Superior temporal gyrus (tissue), 1 donor: Measurements from ENCODE around the gene RGS6.
A peak's percentile ranks its signal among the peaks of the same experiment; 100 is the strongest.

Source experiments
- DNase-seq: peaks from one replicate; pipeline ENCODE4 v3.0.0-alpha.2; 2016; ENCODE audit errors: extremely low spot score

Gene RGS6

DNA sequence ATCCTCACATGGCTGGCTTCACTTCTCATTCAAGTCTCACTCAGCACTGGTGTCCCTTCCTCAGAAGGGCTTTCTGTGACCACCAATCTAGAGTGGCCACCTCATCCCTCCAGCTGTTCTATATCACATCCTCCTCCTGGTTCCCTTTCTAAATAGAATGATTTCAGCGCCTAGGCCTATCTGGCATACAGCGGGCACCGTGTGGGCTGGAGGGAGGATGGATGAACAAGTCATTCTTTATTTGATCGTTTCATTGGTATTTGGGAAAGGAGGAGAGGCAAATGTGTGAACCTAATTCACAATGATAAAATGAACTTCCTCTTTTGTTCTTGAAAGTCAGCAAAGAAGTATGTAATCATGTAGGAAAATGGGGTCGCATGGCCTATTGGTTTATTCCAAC lies 567.5 kb downstream of the RGS6 start:
- DNase-seq: no peak

- no peak for DNase-seq
Observed at GRCh38 chr14:72500234-72500838, 568.1 kb downstream of the RGS6 start.

DNA sequence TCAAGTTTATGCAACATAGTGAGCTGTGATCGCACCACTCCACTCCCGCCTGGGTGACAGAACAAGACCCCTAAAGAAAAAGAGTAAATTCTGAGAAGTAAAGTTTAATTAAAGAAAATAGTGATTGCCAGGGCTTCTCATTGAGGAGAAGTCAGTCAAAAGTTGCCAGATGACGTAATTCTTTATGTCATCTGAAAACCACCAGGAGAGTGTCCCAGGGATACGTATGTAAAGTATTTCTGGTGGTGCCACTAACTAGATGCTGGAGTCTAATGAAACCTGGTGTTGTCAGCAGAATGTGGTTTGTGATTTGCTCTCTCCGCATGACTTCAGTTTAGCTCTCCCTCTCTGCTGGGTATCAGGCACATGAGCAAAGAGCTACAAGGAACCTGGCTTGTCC lies 569.2 kb downstream of the RGS6 start:
- DNase-seq: no peak

DNA sequence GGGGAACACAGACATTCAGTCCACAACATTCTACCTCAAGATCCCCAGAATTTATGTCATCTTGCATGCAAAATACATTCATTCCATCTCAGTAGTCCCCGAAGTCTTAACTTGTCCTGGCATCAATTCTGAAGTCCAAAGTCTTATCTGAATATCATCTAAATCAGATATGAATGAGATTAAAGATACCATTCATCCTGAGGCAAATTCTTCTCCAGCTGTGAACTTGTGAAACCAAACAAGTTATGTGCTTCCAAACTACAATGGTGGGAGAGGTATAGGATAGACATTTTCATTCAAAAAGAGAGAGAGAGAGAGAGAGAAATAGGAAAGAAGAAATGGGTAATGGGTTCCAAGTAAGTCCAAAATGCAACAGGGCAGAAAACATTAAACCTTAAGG lies 571.0 kb downstream of the RGS6 start:
- DNase-seq: no peak

DNA sequence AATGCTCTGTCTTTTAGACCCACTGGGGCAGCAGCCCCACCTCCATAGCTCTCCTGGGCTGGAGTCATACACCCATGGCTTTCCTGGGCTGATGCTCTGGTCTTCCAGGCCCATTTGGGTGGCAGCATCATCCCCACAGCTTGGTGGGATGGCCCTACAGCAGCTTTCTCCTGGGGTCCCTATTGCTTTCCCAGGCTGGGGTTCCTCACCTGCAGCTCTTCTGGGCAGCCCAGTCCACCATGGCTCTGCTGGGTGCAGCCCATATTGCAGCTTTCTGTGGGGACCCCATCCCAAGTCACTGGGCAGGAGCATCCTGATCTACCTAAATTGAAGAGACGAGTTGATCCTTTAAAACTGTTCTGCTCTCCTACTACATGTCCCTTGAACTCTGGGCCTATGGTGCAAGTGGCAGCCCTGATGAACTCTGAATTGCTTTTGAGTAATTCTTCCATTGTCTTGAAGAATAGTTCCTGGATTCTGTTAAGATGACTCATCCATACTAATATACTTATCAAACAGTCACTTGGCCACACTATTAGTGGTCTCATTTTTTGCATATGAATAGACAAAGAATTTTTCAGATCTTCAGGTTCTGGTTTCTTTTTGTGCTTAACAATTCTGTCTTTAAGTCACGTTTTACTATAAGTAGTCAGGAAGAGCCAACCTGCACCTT lies 571.6 kb downstream of the RGS6 start:
- no peak for DNase-seq

- DNase-seq: no peak
Observed at GRCh38 chr14:72510566-72510965, 578.3 kb downstream of the RGS6 start.

- no peak for DNase-seq
Observed at GRCh38 chr14:72512281-72512680, 580.1 kb downstream of the RGS6 start.

DNA sequence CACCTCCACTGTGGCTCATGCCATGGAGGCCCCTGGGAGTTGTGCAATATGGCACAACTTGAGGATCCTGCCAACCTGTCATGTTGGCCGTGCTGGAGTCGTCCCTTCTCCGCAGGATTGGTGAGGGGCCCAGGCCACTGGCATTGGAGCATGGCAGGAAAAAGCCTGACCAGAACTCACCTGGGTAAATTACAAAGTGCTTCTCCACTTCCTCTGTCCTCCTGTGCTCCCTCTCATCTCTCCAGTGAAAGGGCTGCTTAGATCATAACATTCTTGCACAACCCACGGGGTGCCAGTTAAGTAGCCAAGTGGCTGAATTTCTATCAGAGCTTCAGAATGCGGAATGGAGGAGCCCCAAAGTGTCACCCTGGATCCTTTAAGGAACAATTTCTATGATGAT lies 580.7 kb downstream of the RGS6 start:
- DNase-seq: no peak

DNA sequence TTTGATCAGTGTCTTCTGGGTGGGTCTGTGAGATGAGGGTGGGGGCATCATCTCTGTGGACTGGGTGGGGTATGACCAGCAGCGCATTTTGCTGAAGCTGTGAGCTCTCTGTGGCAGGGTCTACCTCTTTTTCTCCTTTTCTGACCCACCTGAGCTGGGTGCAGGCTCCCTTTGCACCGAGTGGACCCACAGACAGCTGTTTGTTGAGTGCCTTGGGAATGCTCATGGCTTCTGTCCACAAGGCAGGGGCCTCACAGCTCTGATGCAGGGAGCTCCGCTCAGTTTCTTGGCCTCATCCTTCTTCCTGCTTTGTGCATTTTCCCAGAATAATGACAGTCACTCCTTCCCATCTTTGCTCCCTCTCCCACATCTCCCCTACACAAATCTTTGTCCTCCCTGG lies 581.1 kb downstream of the RGS6 start:
- DNase-seq: no peak

- peak; percentile 74 for DNase-seq
Observed at GRCh38 chr14:72513965-72514659, 581.9 kb downstream of the RGS6 start.

GRCh38 chr14:72514660-72515025 lies 582.4 kb downstream of the RGS6 start:
- DNase-seq: no peak

DNA sequence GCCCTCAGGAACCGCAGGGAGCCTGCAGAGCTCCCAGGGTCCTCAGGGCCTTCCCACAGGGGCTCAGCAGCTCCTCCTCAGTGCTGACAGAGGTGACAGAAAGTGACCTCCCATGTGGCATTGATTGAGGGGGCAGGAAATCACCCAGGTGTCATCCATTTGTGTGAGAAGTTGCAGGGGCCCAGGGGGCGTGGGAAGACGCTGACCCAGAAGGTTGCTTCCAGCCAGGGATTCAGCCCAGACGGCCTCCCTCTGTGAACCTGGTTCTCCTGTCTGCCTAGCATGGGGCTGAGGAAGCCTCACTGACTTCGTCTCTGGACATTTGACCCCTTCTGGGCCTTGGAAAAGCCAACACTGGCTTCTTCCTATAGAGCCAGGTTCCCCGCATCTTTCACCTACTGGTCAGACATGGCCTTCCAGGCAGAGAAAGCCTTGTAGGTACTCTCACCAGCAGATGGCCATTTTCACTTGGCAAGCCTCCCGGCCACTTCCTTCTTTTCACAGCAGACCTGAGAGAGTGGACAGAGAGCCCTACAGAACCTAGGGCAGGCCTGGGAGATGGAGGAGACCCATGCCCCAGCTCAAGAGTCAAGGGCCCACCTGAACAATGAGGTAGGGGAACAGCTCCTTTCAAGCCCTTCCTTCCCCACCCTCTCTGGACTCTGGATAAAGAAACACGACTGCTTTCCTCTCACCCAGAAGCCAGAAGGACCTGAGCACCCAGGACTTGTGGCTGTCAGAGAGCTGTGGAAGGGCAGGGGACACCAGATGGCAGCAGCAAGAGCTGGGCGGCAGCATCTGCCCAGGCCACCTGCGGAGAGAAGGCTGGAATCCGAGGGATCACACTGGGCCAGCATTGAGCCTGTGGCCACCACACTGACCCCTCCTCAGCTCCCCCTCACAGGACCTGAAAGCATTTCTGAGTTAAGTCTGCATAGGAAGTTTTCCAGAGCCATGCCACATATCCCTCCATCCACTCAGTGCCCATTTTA lies 583.8 kb downstream of the RGS6 start:
- DNase-seq: no peak

GRCh38 chr14:72516936-72517700 lies 584.9 kb downstream of the RGS6 start:
- DNase-seq: peak; percentile 92

DNA sequence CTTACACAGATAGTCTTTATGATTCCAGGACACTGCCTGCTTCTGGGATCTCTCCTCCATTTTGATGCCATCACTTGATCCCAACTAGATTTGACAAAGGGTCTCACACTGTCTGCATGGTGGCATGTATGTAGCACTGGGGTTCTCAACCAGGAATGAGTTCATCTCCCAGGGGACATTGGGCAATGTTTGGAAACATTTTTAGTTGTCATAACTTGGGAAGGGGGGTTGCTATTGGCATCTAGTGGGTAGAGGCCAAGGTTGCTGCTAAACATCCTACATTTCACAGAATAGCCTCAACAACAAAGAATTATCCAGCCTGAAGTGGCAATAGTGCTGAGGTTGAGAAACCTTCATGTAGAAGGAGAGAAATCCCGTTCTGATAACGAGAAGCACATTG lies 585.5 kb downstream of the RGS6 start:
- DNase-seq: no peak

DNA sequence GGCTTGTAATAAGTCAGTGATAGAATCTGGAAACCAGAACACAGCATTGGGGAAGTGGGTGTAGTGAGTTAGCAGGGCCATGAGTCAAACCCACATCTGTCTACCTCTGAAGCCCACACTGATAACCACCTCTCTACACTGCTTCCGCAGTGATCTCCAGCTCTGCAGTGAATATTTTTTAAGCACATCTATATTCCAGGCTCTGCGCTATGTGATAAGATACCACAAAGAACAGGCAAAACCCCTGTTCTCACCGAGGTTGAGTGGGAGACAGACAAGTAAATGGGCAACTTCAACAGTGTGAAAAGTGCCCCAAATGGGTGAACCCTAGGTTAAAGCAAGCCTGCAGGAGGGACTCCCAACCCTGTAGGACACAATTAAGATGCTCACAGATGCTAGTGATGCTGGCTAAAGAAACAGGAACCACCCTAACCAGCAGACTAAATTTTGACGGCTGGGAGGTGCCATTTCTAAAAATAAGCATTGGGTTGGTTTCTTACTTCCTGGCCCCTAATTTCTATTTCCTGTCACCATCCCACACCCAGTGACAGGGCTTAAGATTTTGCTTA lies 586.7 kb downstream of the RGS6 start:
- no peak for DNase-seq

DNA sequence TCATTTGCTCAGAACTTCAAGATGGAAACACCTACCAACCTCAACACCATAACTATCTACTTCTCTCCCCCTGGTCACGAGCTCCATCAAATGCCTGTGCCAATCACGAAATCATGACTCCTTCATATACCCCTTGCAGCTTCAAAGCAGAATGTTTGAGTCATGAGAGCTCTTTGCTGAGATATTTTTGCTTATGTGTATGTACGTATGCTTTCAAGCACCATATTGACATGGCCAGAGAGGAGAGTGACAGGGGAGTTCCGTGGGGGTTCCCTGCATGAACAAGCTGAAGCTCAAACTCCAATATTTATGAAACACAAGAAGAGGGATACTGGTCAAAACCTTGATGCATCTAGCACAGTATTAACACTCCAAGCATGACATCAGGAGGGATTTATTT lies 587.3 kb downstream of the RGS6 start:
- DNase-seq: no peak

- DNase-seq: no peak
Observed at GRCh38 chr14:72521045-72521444, 588.8 kb downstream of the RGS6 start.

- no peak for DNase-seq
Observed at GRCh38 chr14:72521968-72522741, 589.9 kb downstream of the RGS6 start.

DNA sequence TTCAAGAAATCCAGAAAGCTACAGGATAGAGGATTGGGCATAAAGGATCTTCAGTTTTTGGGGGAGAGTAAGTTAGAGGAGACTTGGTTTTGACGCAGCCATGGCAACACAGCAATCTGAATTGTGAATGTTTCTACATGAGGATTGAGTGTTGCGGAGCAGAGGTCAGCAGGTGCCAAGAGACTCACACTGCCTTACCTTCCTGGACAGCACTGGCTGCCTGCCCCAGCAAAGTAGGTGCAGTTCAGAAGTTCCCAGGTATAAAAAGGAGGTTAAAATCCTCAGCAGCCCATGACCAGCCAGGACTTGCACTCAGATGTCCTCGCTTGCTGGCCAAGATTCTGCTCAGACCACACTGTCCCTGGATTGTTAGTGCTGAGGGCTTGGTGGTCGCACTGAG lies 590.6 kb downstream of the RGS6 start:
- DNase-seq: no peak
